Fibroblast of peridontal ligament (primary cell): ENCODE measurements around the gene UGT1A6.
"Not testable (repeated sequence)": the region's sequence is repeated elsewhere in the genome, so short reads cannot be mapped to it uniquely, and the experiment has no call there.

Experiments
- DNase-seq: peaks from one replicate; pipeline ENCODE4 v3.0.0-alpha.2; 2010; ENCODE audit errors: extremely low read depth

Gene UGT1A6

GRCh38 chr2:233728723-233729301 is 36.1 kb downstream of the UGT1A6 start, which contains the start of gene UGT1A3:
Gene UGT1A3 (plus strand): TSS chr2:233729042. CDS start chr2:233729127, 85 bp downstream.
- DNase-seq: no peak

GRCh38 chr2:233736868-233737653 is 44.4 kb downstream of the UGT1A6 start:
- DNase-seq: not testable (repeated sequence)

- no peak for DNase-seq
These were observed 48.2 kb downstream of the UGT1A6 start for GRCh38 chr2:233740870-233741269.

- DNase-seq: no peak
These were observed 51.0 kb downstream of the UGT1A6 start for GRCh38 chr2:233743464-233744259.

- DNase-seq: no peak
These were observed 52.5 kb downstream of the UGT1A6 start for GRCh38 chr2:233745073-233745755.

- DNase-seq: not testable (repeated sequence)
These were observed 53.1 kb downstream of the UGT1A6 start for GRCh38 chr2:233745838-233746237.

GRCh38 chr2:233746475-233747282 is 54.0 kb downstream of the UGT1A6 start:
- DNase-seq: no peak

GRCh38 chr2:233747283-233747544 is 54.5 kb downstream of the UGT1A6 start:
- DNase-seq: no peak

- DNase-seq: not testable (repeated sequence)
These were observed 58.0 kb downstream of the UGT1A6 start for GRCh38 chr2:233750689-233751088.

- DNase-seq: not testable (repeated sequence)
These were observed 58.7 kb downstream of the UGT1A6 start for GRCh38 chr2:233751212-233752009.

- no peak for DNase-seq
These were observed 62.4 kb downstream of the UGT1A6 start for GRCh38 chr2:233754872-233755611.

- DNase-seq: no peak
These were observed 63.9 kb downstream of the UGT1A6 start for GRCh38 chr2:233756429-233757081.

- DNase-seq: no peak
These were observed 65.5 kb downstream of the UGT1A6 start for GRCh38 chr2:233758141-233758540.

GRCh38 chr2:233758849-233759248 is 66.2 kb downstream of the UGT1A6 start:
- no peak for DNase-seq

GRCh38 chr2:233760043-233760442 is 67.4 kb downstream of the UGT1A6 start, which contains the start of gene UGT1A1:
Gene UGT1A1 (plus strand): TSS chr2:233760270. CDS start chr2:233760288, 18 bp downstream.
- DNase-seq: no peak

- DNase-seq: peak; percentile 17
These were observed 68.5 kb downstream of the UGT1A6 start for GRCh38 chr2:233761040-233761769.

GRCh38 chr2:233764264-233764663 is 71.6 kb downstream of the UGT1A6 start:
- peak; percentile 73 for DNase-seq

- no peak for DNase-seq
These were observed 72.1 kb downstream of the UGT1A6 start for GRCh38 chr2:233764761-233765160.
